Lower leg skin (tissue), 3 donors: ENCODE measurements around the gene ZNF222.

Source experiments
- CTCF ChIP-seq, 3 donors: fragments of 450-650 bp; IDR thresholded peaks; one replicate each; pipeline ENCODE4 v1.5.1; 2016; ENCODE audit warnings: antibody characterized with exemption in 3 of 3, mild to moderate bottlenecking in 3 of 3, moderate library complexity in 2 of 3
- POLR2A ChIP-seq, 2 donors: fragments of 450-650 bp; IDR thresholded peaks; one replicate each; pipeline ENCODE4 v1.6.1; 2016 to 2017; ENCODE audit warnings: antibody characterized with exemption in 2 of 2, mild to moderate bottlenecking in 1 of 2, moderate library complexity in 1 of 2

- no peak for TF ChIP-seq CTCF (IDR thresholded peaks at IDR 0.05)
- no peak for TF ChIP-seq POLR2A (IDR thresholded peaks at IDR 0.05)
These were observed 46.8 kb downstream of the ZNF222 start, which contains the start of gene ZNF284 for GRCh38 chr19:44071824-44072542.
